Measurements from ENCODE around the gene DDR1. TPM values are rescaled to one million over a fixed set of nuclear protein-coding genes. Genes with fewer than 3 reads are reported as not detected.

Gene DDR1
- total RNA-seq, 2 donors from 2014 or later, result 178 to 182 TPM

- peaks cover 6 to 18% of the 10 kb centered on the region in 2 donors for H3K36me3 ChIP-seq
These were observed 8.8 kb downstream of the DDR1 start for GRCh38 chr6:30893001-30893591.

DNA sequence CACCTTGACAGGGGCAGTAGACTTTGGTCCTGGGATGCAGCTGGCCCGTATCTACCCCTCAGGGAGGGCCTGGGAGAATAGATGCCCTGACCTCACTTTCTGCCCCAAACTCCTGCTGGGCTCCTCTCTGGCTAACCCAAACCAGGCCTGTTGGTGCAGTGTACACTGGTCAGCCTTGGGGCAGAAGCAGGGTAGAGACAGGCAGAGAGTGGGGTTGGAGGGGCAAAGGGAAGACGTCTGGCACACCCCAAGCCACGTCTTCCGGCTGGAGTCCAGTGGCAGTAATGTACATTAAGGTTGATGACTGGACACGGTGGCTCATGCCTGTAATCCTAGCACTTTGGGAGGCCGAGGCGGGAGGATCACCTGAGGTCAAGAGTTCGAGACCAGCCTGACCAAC lies 9.3 kb downstream of the DDR1 start:
- Histone ChIP-seq H3K27ac (no peak overlapping the region), H3K27me3 (replicated peaks; ENCODE audit: insufficient read depth) (no peaks in the 10 kb centered on the region), H3K4me3 (no peak overlapping the region), H3K36me3 (peaks cover 6 to 23% of the 10 kb centered on the region in 2 donors), H3K9me3 (no peaks in the 10 kb centered on the region), H3K4me1 (replicated peaks) (no peaks in the 10 kb centered on the region)
- no peak for DNase-seq (ENCODE audit: low spot score)
- intact Hi-C loops (cut with DNase I), result no loop called here
- no peak for TF ChIP-seq POLR2AphosphoS5 (IDR thresholded peaks at IDR 0.05)
- TF ChIP-seq CTCF (IDR thresholded peaks at IDR 0.05), result no peak
- TF ChIP-seq POLR2A (IDR thresholded peaks at IDR 0.05), result no peak
- 84% methylated on average over 8 of the region's 8 CpGs for whole genome bisulfite sequencing

More at GRCh38 chr6:30893001-30893591, 8.8 kb downstream of the DDR1 start:
- DNase-seq (ENCODE audit: low spot score), result no peak
- H3K4me1 ChIP-seq (replicated peaks), result peaks cover 2% of the 10 kb centered on the region
- no peaks in the 10 kb centered on the region for H3K27me3 ChIP-seq (replicated peaks; ENCODE audit: insufficient read depth)
- 75% methylated on average over 12 of the region's 16 CpGs for WGBS
- no peak overlapping the region for H3K27ac ChIP-seq
- intact Hi-C loops (cut with DNase I), result no loop called here
- H3K4me3 ChIP-seq, result no peak overlapping the region
- no peaks in the 10 kb centered on the region for H3K9me3 ChIP-seq
- TF ChIP-seq POLR2A (IDR thresholded peaks at IDR 0.05), result no peak
- no peak for TF ChIP-seq POLR2AphosphoS5 (IDR thresholded peaks at IDR 0.05)
- TF ChIP-seq CTCF (IDR thresholded peaks at IDR 0.05), result no peak

- WGBS, result 83% methylated on average over 12 of the region's 12 CpGs
- intact Hi-C loops (cut with DNase I), result no loop called here
- no peak for TF ChIP-seq CTCF (IDR thresholded peaks at IDR 0.05)
- TF ChIP-seq POLR2AphosphoS5 (IDR thresholded peaks at IDR 0.05), result no peak
- TF ChIP-seq POLR2A (IDR thresholded peaks at IDR 0.05), result no peak
- Histone ChIP-seq H3K4me3 (no peak overlapping the region), H3K27ac (no peak overlapping the region), H3K4me1 (replicated peaks) (no peaks in the 10 kb centered on the region), H3K27me3 (replicated peaks; ENCODE audit: insufficient read depth) (no peaks in the 10 kb centered on the region), H3K9me3 (no peaks in the 10 kb centered on the region), H3K36me3 (peaks cover 6 to 26% of the 10 kb centered on the region in 2 donors)
- DNase-seq (ENCODE audit: low spot score), result no peak
These were observed 10.1 kb downstream of the DDR1 start for GRCh38 chr6:30894381-30894780.

DNA sequence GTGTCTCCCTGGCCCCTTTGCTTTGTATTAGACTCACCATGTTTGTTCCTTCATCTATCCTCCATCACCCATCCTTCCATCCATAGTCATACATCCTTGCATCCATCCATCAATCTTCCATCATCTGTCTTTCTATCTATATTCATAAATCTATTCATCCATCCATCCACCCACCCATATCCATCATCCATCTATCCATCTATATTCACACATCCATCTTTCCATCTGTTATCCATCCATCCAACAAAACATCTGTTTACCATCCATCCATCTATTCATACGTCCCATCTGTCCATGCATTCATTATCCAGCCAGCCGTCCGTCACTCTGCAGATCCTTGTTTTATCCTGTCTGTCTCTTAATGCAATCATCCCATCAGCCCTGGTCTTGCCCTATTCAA lies 10.6 kb downstream of the DDR1 start:
- 92% methylated on average over 3 of the region's 3 CpGs for WGBS
- no peak overlapping the region for H3K27ac ChIP-seq
- H3K9me3 ChIP-seq, result no peaks in the 10 kb centered on the region
- no peaks in the 10 kb centered on the region for H3K4me1 ChIP-seq (replicated peaks)
- DNase-seq (ENCODE audit: low spot score), result no peak
- H3K4me3 ChIP-seq, result no peak overlapping the region
- H3K36me3 ChIP-seq, result peaks cover 6 to 26% of the 10 kb centered on the region in 2 donors
- TF ChIP-seq CTCF (IDR thresholded peaks at IDR 0.05) (no peak), POLR2A (IDR thresholded peaks at IDR 0.05) (no peak), POLR2AphosphoS5 (IDR thresholded peaks at IDR 0.05) (no peak)
- no peaks in the 10 kb centered on the region for H3K27me3 ChIP-seq (replicated peaks; ENCODE audit: insufficient read depth)
- intact Hi-C loops (cut with DNase I), result no loop called here

DNA sequence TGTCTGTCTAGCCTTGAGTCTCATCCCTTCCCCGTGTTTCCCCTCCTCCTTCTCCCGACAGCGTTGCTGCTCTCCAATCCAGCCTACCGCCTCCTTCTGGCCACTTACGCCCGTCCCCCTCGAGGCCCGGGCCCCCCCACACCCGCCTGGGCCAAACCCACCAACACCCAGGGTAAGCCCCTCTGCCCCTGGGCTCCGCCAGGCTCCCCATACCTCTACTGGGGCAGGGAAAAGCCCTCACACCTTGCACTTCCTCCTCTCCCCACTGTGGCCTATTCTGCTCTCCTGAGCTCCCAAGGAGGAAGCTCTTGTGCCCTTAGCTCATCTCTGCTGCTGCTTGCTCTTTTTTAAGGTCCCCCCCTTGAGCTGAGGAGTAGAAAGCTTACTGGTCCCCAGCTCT lies 11.0 kb downstream of the DDR1 start:
- no peak overlapping the region for H3K27ac ChIP-seq
- DNase-seq (ENCODE audit: low spot score), result no peak
- intact Hi-C loops (cut with DNase I), result no loop called here
- H3K36me3 ChIP-seq, result peaks cover 6 to 26% of the 10 kb centered on the region in 2 donors
- no peak for TF ChIP-seq POLR2A (IDR thresholded peaks at IDR 0.05)
- TF ChIP-seq CTCF (IDR thresholded peaks at IDR 0.05), result no peak
- no peak for TF ChIP-seq POLR2AphosphoS5 (IDR thresholded peaks at IDR 0.05)
- H3K4me1 ChIP-seq (replicated peaks), result no peaks in the 10 kb centered on the region
- no peaks in the 10 kb centered on the region for H3K9me3 ChIP-seq
- WGBS, result 75% methylated on average over 10 of the region's 10 CpGs
- H3K4me3 ChIP-seq, result no peak overlapping the region
- H3K27me3 ChIP-seq (replicated peaks; ENCODE audit: insufficient read depth), result no peaks in the 10 kb centered on the region
